Endothelial cell (in vitro differentiated cells): ENCODE results near the gene OAT. TPM values are rescaled to one million over a fixed set of nuclear protein-coding genes. Genes with fewer than 3 reads are reported as not detected.
A peak's percentile ranks its signal among the peaks of the same experiment; 100 is the strongest.

ENCODE experiments used
- DNase-seq: peaks from one replicate; pipeline ENCODE4 v3.0.0; 2021; ENCODE audit warnings: low spot score
- H3K27ac Mint-ChIP-seq: one replicate; pipeline ENCODE4 v1.8.0; 2021; ENCODE audit warnings: mixed read lengths, inconsistent platforms; ENCODE audit not compliant: unreplicated experiment
- H3K27me3 Mint-ChIP-seq: one replicate; pipeline ENCODE4 v1.8.0; 2021; ENCODE audit warnings: mild to moderate bottlenecking, moderate library complexity, mixed read lengths, inconsistent platforms; ENCODE audit not compliant: unreplicated experiment
- H3K36me3 Mint-ChIP-seq: one replicate; pipeline ENCODE4 v1.8.0; 2021; ENCODE audit warnings: mild to moderate bottlenecking, low read depth, mixed read lengths, inconsistent platforms; ENCODE audit not compliant: unreplicated experiment
- H3K4me1 Mint-ChIP-seq: one replicate; pipeline ENCODE4 v1.8.0; 2021; ENCODE audit warnings: mild to moderate bottlenecking, mixed read lengths, inconsistent platforms; ENCODE audit not compliant: unreplicated experiment
- H3K4me3 Mint-ChIP-seq: one replicate; pipeline ENCODE4 v1.8.0; 2021; ENCODE audit warnings: mild to moderate bottlenecking, mixed read lengths, inconsistent platforms; ENCODE audit not compliant: unreplicated experiment
- H3K9me3 Mint-ChIP-seq: one replicate; pipeline ENCODE4 v1.8.0; 2021; ENCODE audit warnings: mixed read lengths, inconsistent platforms; ENCODE audit not compliant: unreplicated experiment
- CTCF ChIP-seq: fragments of 200-600 bp; sonication (generic); IDR thresholded peaks from one replicate; pipeline ENCODE4 v1.5.0; 2021; ENCODE audit warnings: antibody characterized with exemption; ENCODE audit not compliant: unreplicated experiment
- total RNA-seq: library from RNA; stranded (reverse); fragmentation: NEBNext Ultra II Directional; extraction: Animal tissue kit (Norgen Biotek cat#: 25700); gene quantifications from one replicate; pipeline ENCODE4 v1.2.1, GENCODE V29; 2021; ENCODE audit not compliant: unreplicated experiment

OAT gene
- total RNA-seq, 1 donor from 2014 or later = 36.6 TPM

DNA sequence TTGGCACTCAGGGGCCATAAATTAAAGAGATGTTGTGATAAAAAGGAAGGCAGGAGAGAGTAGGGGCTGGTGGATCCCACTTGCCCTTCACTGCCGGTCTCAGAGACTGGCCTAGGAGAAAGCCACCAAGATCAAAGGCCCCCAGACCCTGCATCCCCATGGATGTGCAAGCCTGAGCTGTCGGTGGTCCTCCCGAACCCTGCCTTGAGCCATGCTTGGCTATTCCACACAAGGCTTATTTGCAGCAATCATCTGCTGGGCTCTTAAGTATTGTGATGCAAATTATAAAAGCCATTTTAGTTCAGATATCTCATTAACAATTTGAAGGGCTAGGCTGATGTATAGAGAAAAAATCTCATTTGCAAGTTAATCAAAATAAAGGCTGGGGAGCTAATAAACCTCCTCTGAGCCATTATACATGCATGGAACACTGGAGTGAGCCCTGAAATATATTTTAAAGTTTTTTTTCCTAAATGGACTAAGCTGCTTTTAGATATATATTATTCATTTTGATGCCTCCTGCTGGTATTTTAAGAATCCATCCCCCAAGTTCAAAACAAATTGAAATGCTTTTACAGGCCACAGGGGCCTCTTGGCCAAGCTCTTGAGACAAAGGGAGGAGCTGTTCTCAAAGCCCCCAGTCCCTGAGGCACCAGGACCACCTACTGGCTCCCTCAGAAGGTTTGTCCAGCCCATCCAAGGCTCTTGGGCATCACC, 28.1 kb downstream of the OAT start:
- no peak for TF ChIP-seq CTCF
- no peak overlapping the region for H3K4me3 Mint-ChIP-seq
- no peaks in the 10 kb centered on the region for H3K36me3 Mint-ChIP-seq
- DNase-seq = no peak
- H3K4me1 Mint-ChIP-seq = no peaks in the 10 kb centered on the region
- no peak overlapping the region for H3K27ac Mint-ChIP-seq
- H3K9me3 Mint-ChIP-seq = no peaks in the 10 kb centered on the region
- H3K27me3 Mint-ChIP-seq = peaks cover 2% of the 10 kb centered on the region

- Mint-ChIP-seq H3K27me3 (peaks cover 2% of the 10 kb centered on the region), H3K36me3 (no peaks in the 10 kb centered on the region), H3K9me3 (no peaks in the 10 kb centered on the region), H3K4me1 (no peaks in the 10 kb centered on the region), H3K4me3 (no peak overlapping the region), H3K27ac (no peak overlapping the region)
- DNase-seq = no peak
- no peak for TF ChIP-seq CTCF
These were observed 28.9 kb downstream of the OAT start for GRCh38 chr10:124389613-124390361.

DNA sequence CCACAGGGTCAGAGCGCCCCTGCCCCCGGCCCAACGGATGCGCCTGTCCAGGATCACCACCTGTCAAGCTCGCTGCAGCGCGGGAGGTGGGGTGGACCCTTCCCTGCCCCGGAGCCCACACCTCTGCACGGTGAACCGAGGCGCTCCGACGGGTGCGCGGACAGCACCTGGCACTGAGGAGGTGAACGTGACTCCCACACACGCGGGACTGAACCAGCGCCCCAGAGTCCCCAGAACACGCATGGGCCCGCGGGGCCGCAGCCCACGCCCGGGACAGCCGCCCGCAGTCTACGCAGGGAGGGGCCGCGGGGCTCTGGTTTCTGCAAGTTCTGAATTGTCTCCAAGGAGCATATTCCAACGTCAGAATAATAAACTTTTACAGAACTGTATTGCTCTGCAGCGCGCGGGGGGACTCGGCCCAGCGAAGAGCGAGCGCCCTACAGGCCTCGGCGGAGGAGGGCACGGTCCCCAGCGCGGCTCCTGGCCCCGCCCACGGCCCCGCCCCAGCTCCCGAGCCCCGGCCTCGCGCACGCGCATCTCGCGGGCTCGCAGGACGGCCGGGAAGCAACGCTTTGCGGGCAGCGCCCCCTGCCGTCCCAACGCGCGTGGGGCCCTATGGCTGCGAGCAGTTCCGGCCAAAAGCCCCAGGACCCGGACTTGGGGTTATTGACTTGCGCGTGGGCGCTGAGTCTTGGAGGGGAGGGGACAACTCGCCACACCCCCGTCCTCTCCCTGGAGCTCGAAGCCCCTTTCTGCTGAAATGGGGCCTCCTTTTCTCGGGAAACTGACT, 29.7 kb downstream of the OAT start:
- Mint-ChIP-seq H3K27ac (no peak overlapping the region), H3K9me3 (no peaks in the 10 kb centered on the region), H3K36me3 (no peaks in the 10 kb centered on the region), H3K4me1 (no peaks in the 10 kb centered on the region), H3K27me3 (peaks cover 2% of the 10 kb centered on the region), H3K4me3 (no peak overlapping the region)
- TF ChIP-seq CTCF = peak; percentile 94
- peak; percentile 98 for DNase-seq

GRCh38 chr10:124388476-124388822, 30.3 kb downstream of the OAT start:
- no peak for TF ChIP-seq CTCF
- H3K4me3 Mint-ChIP-seq = no peak overlapping the region
- no peak overlapping the region for H3K27ac Mint-ChIP-seq
- H3K36me3 Mint-ChIP-seq = no peaks in the 10 kb centered on the region
- H3K27me3 Mint-ChIP-seq = peaks cover 3% of the 10 kb centered on the region
- no peaks in the 10 kb centered on the region for H3K4me1 Mint-ChIP-seq
- DNase-seq = no peak
- H3K9me3 Mint-ChIP-seq = no peaks in the 10 kb centered on the region
